ENCODE data around the gene DMKN.
A peak's percentile ranks its signal among the peaks of the same experiment; 100 is the strongest.

The DMKN gene

GRCh38 chr19:35486268-35486708 lies 27.2 kb downstream of the DMKN start:
- no peaks in the 10 kb centered on the region for H3K9me2 ChIP-seq (replicated peaks; ENCODE audit: low read depth, low read length)
- no peak overlapping the region for H2AFZ ChIP-seq (ENCODE audit: low read length)
- no peak overlapping the region for H3K4me3 ChIP-seq (ENCODE audit: low read length, poor library complexity, severe bottlenecking)
- H3K79me2 ChIP-seq (ENCODE audit: insufficient read depth, low read length) = no peaks in the 10 kb centered on the region
- no peak overlapping the region for H3K4me2 ChIP-seq (ENCODE audit: low read depth, low read length, poor library complexity, severe bottlenecking)
- H3K27me3 ChIP-seq (ENCODE audit: insufficient read depth, low read length, poor library complexity, severe bottlenecking) = no peaks in the 10 kb centered on the region
- no peaks in the 10 kb centered on the region for H3K9me3 ChIP-seq (ENCODE audit: insufficient read depth, low read depth, low read length)
- no peaks in the 10 kb centered on the region for H3F3A ChIP-seq (ENCODE audit: low read depth)
- H3K9ac ChIP-seq (ENCODE audit: low read depth, low read length, poor library complexity, severe bottlenecking) = no peak overlapping the region
- H4K20me1 ChIP-seq (ENCODE audit: insufficient read depth, low read length, poor library complexity, severe bottlenecking) = no peaks in the 10 kb centered on the region
- H3K4me1 ChIP-seq (ENCODE audit: insufficient read depth, low read length, poor library complexity, severe bottlenecking) = peaks cover 5% of the 10 kb centered on the region
- H3K36me3 ChIP-seq (ENCODE audit: insufficient read depth, low read length) = no peaks in the 10 kb centered on the region
- TF ChIP-seq, protein P1, sequence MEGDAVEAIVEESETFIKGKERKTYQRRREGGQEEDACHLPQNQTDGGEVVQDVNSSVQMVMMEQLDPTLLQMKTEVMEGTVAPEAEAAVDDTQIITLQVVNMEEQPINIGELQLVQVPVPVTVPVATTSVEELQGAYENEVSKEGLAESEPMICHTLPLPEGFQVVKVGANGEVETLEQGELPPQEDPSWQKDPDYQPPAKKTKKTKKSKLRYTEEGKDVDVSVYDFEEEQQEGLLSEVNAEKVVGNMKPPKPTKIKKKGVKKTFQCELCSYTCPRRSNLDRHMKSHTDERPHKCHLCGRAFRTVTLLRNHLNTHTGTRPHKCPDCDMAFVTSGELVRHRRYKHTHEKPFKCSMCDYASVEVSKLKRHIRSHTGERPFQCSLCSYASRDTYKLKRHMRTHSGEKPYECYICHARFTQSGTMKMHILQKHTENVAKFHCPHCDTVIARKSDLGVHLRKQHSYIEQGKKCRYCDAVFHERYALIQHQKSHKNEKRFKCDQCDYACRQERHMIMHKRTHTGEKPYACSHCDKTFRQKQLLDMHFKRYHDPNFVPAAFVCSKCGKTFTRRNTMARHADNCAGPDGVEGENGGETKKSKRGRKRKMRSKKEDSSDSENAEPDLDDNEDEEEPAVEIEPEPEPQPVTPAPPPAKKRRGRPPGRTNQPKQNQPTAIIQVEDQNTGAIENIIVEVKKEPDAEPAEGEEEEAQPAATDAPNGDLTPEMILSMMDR (conservative IDR thresholded peaks at IDR 0.05; ENCODE audit: low read length) = no peak
- TF ChIP-seq EZH2phosphoT487 (IDR thresholded peaks at IDR 0.05; ENCODE audit: borderline replicate concordance) = no peak

GRCh38 chr19:35484252-35485036 lies 29.0 kb downstream of the DMKN start:
- TF ChIP-seq, protein P1 (conservative IDR thresholded peaks at IDR 0.05; ENCODE audit: low read length) = no peak
- TF ChIP-seq EZH2phosphoT487 (IDR thresholded peaks at IDR 0.05; ENCODE audit: borderline replicate concordance) = no peak
- H3K79me2 ChIP-seq (ENCODE audit: insufficient read depth, low read length) = no peaks in the 10 kb centered on the region
- no peak overlapping the region for H3K9ac ChIP-seq (ENCODE audit: low read depth, low read length, poor library complexity, severe bottlenecking)
- H3K9me2 ChIP-seq (replicated peaks; ENCODE audit: low read depth, low read length) = no peaks in the 10 kb centered on the region
- H2AFZ ChIP-seq (ENCODE audit: low read length) = peak overlapping the region; percentile 19; the same call in 1 of the 2 replicates
- H3K4me3 ChIP-seq (ENCODE audit: low read length, poor library complexity, severe bottlenecking) = no peak overlapping the region
- no peak overlapping the region for H3K4me2 ChIP-seq (ENCODE audit: low read depth, low read length, poor library complexity, severe bottlenecking)
- no peaks in the 10 kb centered on the region for H3K27me3 ChIP-seq (ENCODE audit: insufficient read depth, low read length, poor library complexity, severe bottlenecking)
- H3F3A ChIP-seq (ENCODE audit: low read depth) = no peaks in the 10 kb centered on the region
- H3K9me3 ChIP-seq (ENCODE audit: insufficient read depth, low read depth, low read length) = no peaks in the 10 kb centered on the region
- H3K36me3 ChIP-seq (ENCODE audit: insufficient read depth, low read length) = no peaks in the 10 kb centered on the region
- peaks cover 5% of the 10 kb centered on the region for H3K4me1 ChIP-seq (ENCODE audit: insufficient read depth, low read length, poor library complexity, severe bottlenecking)
- no peaks in the 10 kb centered on the region for H4K20me1 ChIP-seq (ENCODE audit: insufficient read depth, low read length, poor library complexity, severe bottlenecking)

- no peaks in the 10 kb centered on the region for H3K36me3 ChIP-seq (ENCODE audit: insufficient read depth, low read length)
- H3K9ac ChIP-seq (ENCODE audit: low read depth, low read length, poor library complexity, severe bottlenecking) = no peak overlapping the region
- no peaks in the 10 kb centered on the region for H3K9me2 ChIP-seq (replicated peaks; ENCODE audit: low read depth, low read length)
- H3F3A ChIP-seq (ENCODE audit: low read depth) = no peaks in the 10 kb centered on the region
- no peak overlapping the region for H2AFZ ChIP-seq (ENCODE audit: low read length)
- no peaks in the 10 kb centered on the region for H3K79me2 ChIP-seq (ENCODE audit: insufficient read depth, low read length)
- no peak overlapping the region for H3K4me2 ChIP-seq (ENCODE audit: low read depth, low read length, poor library complexity, severe bottlenecking)
- H3K9me3 ChIP-seq (ENCODE audit: insufficient read depth, low read depth, low read length) = no peaks in the 10 kb centered on the region
- H4K20me1 ChIP-seq (ENCODE audit: insufficient read depth, low read length, poor library complexity, severe bottlenecking) = no peaks in the 10 kb centered on the region
- H3K4me3 ChIP-seq (ENCODE audit: low read length, poor library complexity, severe bottlenecking) = no peak overlapping the region
- H3K4me1 ChIP-seq (ENCODE audit: insufficient read depth, low read length, poor library complexity, severe bottlenecking) = peaks cover 5% of the 10 kb centered on the region
- no peak for TF ChIP-seq EZH2phosphoT487 (IDR thresholded peaks at IDR 0.05; ENCODE audit: borderline replicate concordance)
- TF ChIP-seq, protein P1 (conservative IDR thresholded peaks at IDR 0.05; ENCODE audit: low read length) = no peak
- H3K27me3 ChIP-seq (ENCODE audit: insufficient read depth, low read length, poor library complexity, severe bottlenecking) = no peaks in the 10 kb centered on the region
These were observed 30.4 kb downstream of the DMKN start for GRCh38 chr19:35483089-35483488.
